Stomach (tissue), 9 donors: Measurements from ENCODE around the gene EGLN1. TPM values are rescaled to one million over a fixed set of nuclear protein-coding genes. Genes with fewer than 3 reads are reported as not detected.

Source experiments
- DNase-seq, 2 donors: peaks; one replicate each; pipeline versions ENCODE4 v3.0.0 to v3.0.0-alpha.2; 2013 to 2019
- H3K27ac ChIP-seq, 5 donors: fragments of 200-600 bp in 4 of 5; sonication (generic) in 4 of 5; one replicate each; pipeline ENCODE4 v1.5.1; 2013 to 2019; ENCODE audit warnings: mild to moderate bottlenecking in 1 of 5, moderate library complexity in 1 of 5
- H3K27me3 ChIP-seq, 3 donors: fragments of 200-600 bp; sonication (generic); one replicate each; pipeline ENCODE4 v1.5.1; 2017 to 2019; ENCODE audit warnings: mixed run types in 1 of 3
- H3K36me3 ChIP-seq, 4 donors: fragments of 200-600 bp; sonication (generic); 1 replicate in 3 of 4; 2 replicates in 1 of 4; pipeline ENCODE4 v1.5.1; 2016 to 2019
- H3K4me1 ChIP-seq, 4 donors: fragments of 200-600 bp; sonication (generic); one replicate each; pipeline ENCODE4 v1.5.1; 2016 to 2019
- H3K4me3 ChIP-seq, 4 donors: fragments of 200-600 bp; sonication (generic) in 3 of 4; one replicate each; pipeline ENCODE4 v1.5.1; 2016 to 2019; ENCODE audit warnings: mild to moderate bottlenecking in 1 of 4
- H3K9me3 ChIP-seq, 4 donors: fragments of 200-600 bp; sonication (generic); one replicate each; pipeline ENCODE4 v1.5.1; 2016 to 2019
- EP300 ChIP-seq: sonication (generic); formaldehyde crosslinking; IDR thresholded peaks from one replicate; pipeline ENCODE4 v1.6.1; 2017; ENCODE audit warnings: antibody characterized with exemption
- POLR2A ChIP-seq, 4 donors: fragments of 450-650 bp; IDR thresholded peaks; one replicate each; pipeline ENCODE4 v1.6.1; 2016; ENCODE audit warnings: antibody characterized with exemption in 4 of 4, control low read depth in 2 of 4, mild to moderate bottlenecking in 1 of 4, moderate library complexity in 1 of 4
- POLR2AphosphoS5 ChIP-seq, 3 donors: sonication (generic); formaldehyde crosslinking; IDR thresholded peaks; one replicate each; pipeline ENCODE4 v1.6.1; 2016; ENCODE audit warnings: antibody characterized with exemption in 3 of 3
- WGBS, 5 donors: extraction: QIAGEN DNeasy Blood & Tissue Kit in 3 of 5; methylation state at CpG; one replicate each; pipeline versions ENCODE4 v1.1.5 to v1.1.7; 2013 to 2018; 5-methylcytosine and 5-hydroxymethylcytosine counted together
- intact Hi-C: fragments of 100-400 bp; cut with DNase I; formaldehyde crosslinking; loops from one replicate; pipeline ENCODE4 v1.15.1; 2023; ENCODE audit warnings: low total_unique reads
- polyA plus RNA-seq, 3 donors: library from polyadenylated mRNA; stranded (reverse); fragments of 200-250 nt; gene quantifications; one replicate each; pipeline ENCODE4 v1.2.3, GENCODE V29; 2013
- total RNA-seq, 5 donors: library from RNA; depleted of rRNA; stranded (reverse); fragments of >200 nt; gene quantifications; one replicate each; pipeline versions ENCODE4 v1.1.0 to v1.2.3, GENCODE V29; 2014 to 2016
- TF ChIP-seq, protein P1 (sequence below), 7 experiments: fragments of 450-650 bp in 4 of 7; fragments of 200-600 bp in 3 of 7; sonication (generic) in 3 of 7; IDR thresholded peaks; one replicate each; pipeline ENCODE4 v1.5.1; 2016 to 2019; ENCODE audit warnings: antibody characterized with exemption in 7 of 7, control low read depth in 2 of 7, mild to moderate bottlenecking in 1 of 7
- donor health status: healthy with polysubstance abuse.
- donor health status: Bipolar disorder and iron deficiency.
- donor health status: healthy.

Gene EGLN1
- total and polyA plus RNA-seq, 8 donors = 7.0 to 43.0 (median 15.6) TPM

DNA sequence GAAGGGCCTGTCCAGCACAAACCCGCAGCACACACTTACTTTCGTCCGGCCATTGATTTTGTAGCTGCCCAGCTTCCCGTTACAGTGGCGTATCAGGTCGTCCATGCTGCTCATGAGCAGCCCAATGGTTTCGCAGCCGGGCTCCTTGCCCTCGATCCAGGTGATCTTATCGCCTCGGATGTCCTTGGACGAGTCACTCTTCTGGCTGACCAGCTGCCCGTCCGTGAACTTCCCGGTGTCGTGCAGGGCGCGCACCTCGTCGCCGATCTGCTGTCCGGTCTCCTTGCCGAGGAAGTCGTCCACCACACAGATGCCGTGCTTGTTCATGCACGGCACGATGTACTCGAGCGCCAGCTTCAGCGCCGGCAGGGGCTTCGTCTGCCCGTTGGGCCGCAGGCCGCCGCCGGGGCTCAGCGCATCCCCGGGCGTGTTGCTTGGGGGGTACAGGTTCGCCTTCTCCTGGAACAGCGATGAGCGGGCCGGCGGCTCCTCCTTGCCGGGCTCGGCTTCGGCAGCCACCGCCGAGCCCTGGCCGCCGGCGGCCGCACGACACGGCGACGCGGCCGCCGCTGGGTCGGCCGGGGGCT, 1.0 kb downstream of the EGLN1 start:
- intact Hi-C loops = no loop called here
- TF ChIP-seq POLR2AphosphoS5 (IDR thresholded peaks at IDR 0.05) (peak in 2 of 3 donors; percentile 13 to 53), EP300 (no peak)
- Histone ChIP-seq H3K27ac (peak overlapping the region; percentile 97 to 100 (median 99)), H3K4me3 (peak overlapping the region; percentile 77 to 86 (median 84)), H3K36me3 (no peaks in the 10 kb centered on the region), H3K27me3 (no peaks in the 10 kb centered on the region), H3K4me1 (peaks cover 32 to 56% (median 44%) of the 10 kb centered on the region in 4 donors), H3K9me3 (no peaks in the 10 kb centered on the region)
- 0% methylated on average over 12 to 63 of the region's 63 CpGs for WGBS, 5 donors
- DNase-seq = peak; percentile 52 to 73

DNA sequence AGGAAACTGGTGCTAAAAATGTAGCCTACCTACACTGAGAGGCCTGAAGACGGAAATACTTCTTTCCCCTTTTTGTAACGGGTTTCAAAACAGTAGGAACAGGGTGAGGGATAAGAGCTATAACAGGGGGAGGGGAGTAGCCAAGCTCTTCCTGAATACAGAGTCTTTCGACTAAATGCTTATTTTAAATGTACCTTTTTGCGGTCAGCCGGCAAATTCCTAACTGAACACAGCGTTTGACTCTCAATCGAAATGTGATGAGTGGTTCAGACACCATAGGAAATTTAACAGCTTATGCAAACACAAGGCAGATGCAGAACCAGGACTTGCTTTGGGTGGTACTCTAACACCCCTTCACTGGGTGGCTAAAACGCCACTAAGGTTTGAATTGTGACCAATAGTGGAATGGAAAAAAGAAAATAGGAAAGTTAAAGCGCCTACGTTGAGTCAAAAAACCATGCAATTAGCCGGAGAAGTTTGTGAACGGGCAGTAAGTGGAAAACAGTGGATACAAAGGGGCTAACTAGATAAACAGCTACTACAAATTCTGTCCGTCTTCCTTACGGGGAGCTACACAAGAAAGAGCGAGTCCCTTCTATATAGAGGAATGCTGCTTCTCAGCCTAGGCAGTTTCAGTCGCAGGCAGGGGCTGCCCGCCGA, 1.7 kb downstream of the EGLN1 start:
- intact Hi-C loops = no loop called here
- TF ChIP-seq, protein P1, sequence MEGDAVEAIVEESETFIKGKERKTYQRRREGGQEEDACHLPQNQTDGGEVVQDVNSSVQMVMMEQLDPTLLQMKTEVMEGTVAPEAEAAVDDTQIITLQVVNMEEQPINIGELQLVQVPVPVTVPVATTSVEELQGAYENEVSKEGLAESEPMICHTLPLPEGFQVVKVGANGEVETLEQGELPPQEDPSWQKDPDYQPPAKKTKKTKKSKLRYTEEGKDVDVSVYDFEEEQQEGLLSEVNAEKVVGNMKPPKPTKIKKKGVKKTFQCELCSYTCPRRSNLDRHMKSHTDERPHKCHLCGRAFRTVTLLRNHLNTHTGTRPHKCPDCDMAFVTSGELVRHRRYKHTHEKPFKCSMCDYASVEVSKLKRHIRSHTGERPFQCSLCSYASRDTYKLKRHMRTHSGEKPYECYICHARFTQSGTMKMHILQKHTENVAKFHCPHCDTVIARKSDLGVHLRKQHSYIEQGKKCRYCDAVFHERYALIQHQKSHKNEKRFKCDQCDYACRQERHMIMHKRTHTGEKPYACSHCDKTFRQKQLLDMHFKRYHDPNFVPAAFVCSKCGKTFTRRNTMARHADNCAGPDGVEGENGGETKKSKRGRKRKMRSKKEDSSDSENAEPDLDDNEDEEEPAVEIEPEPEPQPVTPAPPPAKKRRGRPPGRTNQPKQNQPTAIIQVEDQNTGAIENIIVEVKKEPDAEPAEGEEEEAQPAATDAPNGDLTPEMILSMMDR (IDR thresholded peaks at IDR 0.05) = no peak
- TF ChIP-seq POLR2AphosphoS5 (IDR thresholded peaks at IDR 0.05) (no peak), EP300 (no peak), POLR2A (IDR thresholded peaks at IDR 0.05) (no peak)
- Histone ChIP-seq H3K27me3 (no peaks in the 10 kb centered on the region), H3K4me3 (peak overlapping the region; percentile 77 to 86 (median 84)), H3K9me3 (no peaks in the 10 kb centered on the region), H3K36me3 (no peaks in the 10 kb centered on the region), H3K27ac (peak overlapping the region; percentile 97 to 100 (median 99)), H3K4me1 (peaks cover 37 to 62% (median 50%) of the 10 kb centered on the region in 4 donors)
- peak in 1 of 2 donors; percentile 38 for DNase-seq
- 0 to 2% (median 1%) methylated on average over 18 of the region's 18 CpGs for WGBS, 5 donors

- H3K4me1 ChIP-seq = peaks cover 37 to 67% (median 50%) of the 10 kb centered on the region in 4 donors
- intact Hi-C loops = loop anchor here (10.0 kb wide), 1 partner anchor 65 kb away; no protein-coding TSS in a partner anchor
- no peaks in the 10 kb centered on the region for H3K9me3 ChIP-seq
- peak overlapping the region in 4 of 5 donors; percentile 97 to 99 (median 98) for H3K27ac ChIP-seq
- peak in 1 of 2 donors; percentile 3 for DNase-seq
- 5 to 9% (median 8%) methylated on average over 8 of the region's 8 CpGs for WGBS, 5 donors
- TF ChIP-seq EP300 (no peak), POLR2A (IDR thresholded peaks at IDR 0.05) (no peak), POLR2AphosphoS5 (IDR thresholded peaks at IDR 0.05) (no peak)
- TF ChIP-seq, protein P1 (IDR thresholded peaks at IDR 0.05) = no peak
- peak overlapping the region; percentile 77 to 86 (median 84) for H3K4me3 ChIP-seq
- no peaks in the 10 kb centered on the region for H3K36me3 ChIP-seq
- H3K27me3 ChIP-seq = no peaks in the 10 kb centered on the region
Observed at GRCh38 chr1:231419738-231420298, 2.3 kb downstream of the EGLN1 start.

GRCh38 chr1:231419147-231419546, 2.9 kb downstream of the EGLN1 start:
- 22 to 44% (median 33%) methylated on average over 1 of the region's 1 CpG for WGBS, 5 donors
- intact Hi-C loops = loop anchor here (10.0 kb wide), 1 partner anchor 64 kb away; no protein-coding TSS in a partner anchor
- TF ChIP-seq, protein P1 (IDR thresholded peaks at IDR 0.05) = no peak
- TF ChIP-seq POLR2AphosphoS5 (IDR thresholded peaks at IDR 0.05) = no peak
- TF ChIP-seq EP300 = no peak
- no peak for TF ChIP-seq POLR2A (IDR thresholded peaks at IDR 0.05)
- Histone ChIP-seq H3K9me3 (no peaks in the 10 kb centered on the region), H3K27me3 (no peaks in the 10 kb centered on the region), H3K4me3 (peak overlapping the region; percentile 77 to 86 (median 84)), H3K4me1 (peaks cover 37 to 74% (median 55%) of the 10 kb centered on the region in 4 donors), H3K36me3 (no peaks in the 10 kb centered on the region), H3K27ac (peak overlapping the region in 3 of 5 donors; percentile 98 to 99 (median 99))
- no peak for DNase-seq
